Fibroblast of pulmonary artery (primary cell): ENCODE measurements around the gene FIGNL1.
A peak's percentile ranks its signal among the peaks of the same experiment; 100 is the strongest.

Source experiments
- DNase-seq: peaks from one replicate; pipeline ENCODE4 v3.0.0-alpha.2; 2010; ENCODE audit warnings: low read depth
- H3K4me3 ChIP-seq: replicated peaks from 2 replicates; pipeline ENCODE4 v1.5.1; 2011; ENCODE audit warnings: low read depth, mild to moderate bottlenecking, control low read depth, low read length, moderate library complexity
- CTCF ChIP-seq: IDR thresholded peaks from 2 replicates; pipeline ENCODE4 v1.5.1; 2011; ENCODE audit warnings: mild to moderate bottlenecking, control low read depth, low read length, inconsistent platforms; ENCODE audit errors: missing control alignments

Gene FIGNL1

DNA sequence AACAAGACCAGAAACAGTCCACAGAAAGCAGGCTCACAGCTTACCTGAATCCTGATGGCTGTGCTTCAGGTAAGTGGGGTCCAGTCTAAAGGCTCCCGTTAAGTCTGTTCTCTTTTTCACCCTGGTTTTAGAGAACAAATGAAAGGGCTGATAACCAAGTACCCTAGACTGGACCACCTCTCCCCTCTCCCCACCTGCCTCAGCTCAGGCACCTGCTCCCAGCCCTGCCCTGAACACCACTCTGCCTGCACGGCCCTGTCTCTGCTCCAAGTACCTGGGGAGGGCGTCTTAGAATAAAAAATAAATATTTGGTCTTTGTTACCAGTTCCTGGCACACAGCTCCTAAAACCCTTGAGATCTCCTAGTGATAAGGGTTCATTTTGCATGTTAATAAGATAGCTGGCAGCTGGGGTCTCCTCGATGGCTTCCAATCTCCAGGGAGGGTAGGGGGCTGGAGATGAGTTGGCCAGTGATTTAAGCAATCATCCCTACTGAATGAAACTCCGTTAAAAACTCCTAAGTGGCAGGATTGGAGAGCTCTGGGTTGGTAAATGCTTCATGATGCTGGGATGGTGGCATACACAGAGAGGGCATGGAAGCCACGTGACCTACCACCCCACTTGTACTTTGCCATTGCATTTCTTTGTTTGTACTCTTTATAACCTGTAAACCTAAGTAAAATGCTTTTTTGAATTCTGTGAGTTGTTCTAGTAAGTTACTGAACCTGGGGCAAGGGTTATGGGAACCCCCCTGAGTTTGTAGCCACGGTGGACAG, 29.8 kb upstream of the FIGNL1 start:
- no peak overlapping the region for H3K4me3 ChIP-seq
- no peak for TF ChIP-seq CTCF
- no peak for DNase-seq

DNA sequence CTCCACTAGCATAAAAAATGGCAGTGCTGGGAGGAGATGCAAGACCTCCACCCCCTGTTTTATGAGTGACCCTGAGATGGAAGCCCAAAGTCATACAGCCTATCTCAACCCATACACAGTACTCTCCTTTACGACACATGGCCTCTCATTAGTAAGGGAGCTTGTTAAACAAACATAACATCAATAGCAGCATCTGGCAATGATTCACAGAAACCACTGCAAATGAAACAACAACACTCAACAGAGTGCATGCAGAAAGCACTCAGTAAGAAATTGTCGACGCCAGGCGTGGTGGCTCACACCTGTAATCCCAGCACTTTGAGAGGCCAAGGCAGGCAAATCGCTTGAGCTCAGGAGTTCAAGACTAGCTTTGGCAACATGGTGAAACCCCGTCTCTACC, 27.5 kb upstream of the FIGNL1 start:
- H3K4me3 ChIP-seq, result no peak overlapping the region
- no peak for DNase-seq
- TF ChIP-seq CTCF, result no peak

GRCh38 chr7:50476953-50477625, 26.9 kb upstream of the FIGNL1 start:
- TF ChIP-seq CTCF, result no peak
- no peak overlapping the region for H3K4me3 ChIP-seq
- no peak for DNase-seq

DNA sequence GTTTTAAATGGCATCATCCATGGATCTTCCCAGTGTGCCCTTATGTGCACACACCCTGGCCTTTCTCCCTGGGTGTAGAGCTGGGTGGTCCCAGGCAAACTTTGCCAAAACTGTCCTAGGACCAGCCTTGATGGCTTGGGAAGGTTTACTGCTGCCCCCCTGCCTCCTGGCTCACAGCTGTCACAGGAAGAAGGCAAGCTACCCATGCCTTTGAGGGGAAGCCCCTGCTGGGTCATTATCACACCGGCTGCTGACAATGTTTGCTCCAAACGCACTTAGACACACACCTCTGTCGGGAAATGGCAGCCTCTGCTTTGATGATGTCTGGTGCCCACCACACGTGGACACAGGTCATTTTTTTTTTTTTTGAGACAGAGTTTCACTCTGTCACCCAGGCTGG, 25.2 kb upstream of the FIGNL1 start:
- no peak overlapping the region for H3K4me3 ChIP-seq
- TF ChIP-seq CTCF, result no peak
- no peak for DNase-seq

DNA sequence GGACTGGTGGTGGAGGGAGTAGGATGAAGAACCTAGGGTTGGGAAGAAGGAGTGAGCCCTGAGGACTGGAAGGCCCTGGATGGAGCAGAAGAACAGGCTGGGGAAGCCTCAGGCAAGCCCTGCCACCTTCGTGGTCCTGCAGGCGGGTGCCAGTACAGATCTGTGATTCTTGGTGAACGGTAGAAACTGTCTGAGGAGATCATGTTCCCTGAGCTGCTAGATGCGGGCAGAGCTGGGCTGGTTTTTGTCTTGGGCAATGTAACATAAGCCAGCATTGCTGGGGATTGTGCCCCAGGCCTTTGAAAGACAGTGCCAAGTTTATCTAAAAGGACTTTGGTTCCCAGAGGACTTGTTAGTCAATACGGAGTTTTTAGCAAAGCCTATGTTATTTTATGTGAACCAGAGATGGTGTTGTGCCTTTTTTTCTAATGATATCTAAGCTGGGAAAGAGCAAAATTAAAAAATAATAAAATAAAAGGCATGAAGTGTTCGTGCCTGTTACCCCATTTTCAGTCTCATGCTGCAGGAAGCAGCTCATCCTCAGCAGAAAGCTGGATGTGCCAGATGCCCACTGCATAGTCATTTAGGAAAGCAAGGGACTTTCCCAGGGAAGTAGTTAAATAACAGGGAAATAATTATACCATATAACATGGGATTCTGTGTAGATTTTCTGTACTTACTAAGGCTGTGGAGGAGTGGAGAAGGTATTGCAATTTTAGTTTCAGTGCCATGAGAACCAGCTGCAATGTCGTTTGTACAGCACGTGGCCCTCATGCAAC, 24.4 kb upstream of the FIGNL1 start:
- no peak overlapping the region for H3K4me3 ChIP-seq
- TF ChIP-seq CTCF, result no peak
- peak; percentile 10 for DNase-seq

DNA sequence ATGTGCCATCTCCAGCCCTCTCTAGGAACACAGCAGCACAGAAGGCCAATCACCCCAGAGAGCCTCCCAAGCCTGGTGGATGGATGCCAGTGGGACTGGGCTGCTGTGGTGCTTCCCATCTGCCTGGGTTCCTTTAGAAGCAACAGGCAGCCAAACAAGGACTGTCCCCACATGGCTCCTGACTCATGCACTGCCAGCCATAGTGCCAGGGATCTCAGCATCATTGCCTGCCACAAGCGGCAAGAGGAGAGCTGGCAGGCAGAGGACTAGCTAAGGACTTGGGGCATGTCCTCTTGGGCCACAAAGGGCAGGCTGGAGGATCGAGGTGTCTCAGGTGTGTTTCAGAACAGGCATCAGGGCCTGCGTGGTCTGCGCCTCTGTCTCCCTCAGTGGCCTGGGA, 23.4 kb upstream of the FIGNL1 start:
- TF ChIP-seq CTCF, result no peak
- H3K4me3 ChIP-seq, result no peak overlapping the region
- DNase-seq, result no peak
